IMR-90 (cell line): ENCODE measurements around the gene NUP210. TPM values are rescaled to one million over a fixed set of nuclear protein-coding genes. Genes with fewer than 3 reads are reported as not detected.

Experiments
- ATAC-seq: fragments of 200-7000 bp; cut with Tn5 transposase; 2 replicates; pipeline ENCODE4 v1.9.1; 2020; ENCODE audit warnings: low read depth, mild to moderate bottlenecking, moderate library complexity
- BruUV-seq: library from RNA; stranded (reverse); fragments of 400-500 nt; replicated peaks from 2 replicates; lab custom pipeline; 2021; lab: Mats Ljungman, UMichigan
- CTCF ChIA-PET: fragments of 300-600 bp; formaldehyde crosslinking; extraction: SDS; loops from one replicate; lab custom pipeline; 2021; ENCODE audit warnings: antibody characterized with exemption; lab: Yijun Ruan, JAX
- POLR2A ChIA-PET: fragments of 300-600 bp; sonication (Branson Sonifier 250); formaldehyde crosslinking; loops from one replicate; lab custom pipeline; 2022; ENCODE audit warnings: antibody characterized with exemption; ENCODE audit not compliant: unreplicated experiment; lab: Charles Lee
- DNase-seq: peaks from one replicate; pipeline ENCODE4 v3.0.0; 2013
- H2AFZ ChIP-seq: replicated peaks from 2 replicates; pipeline ENCODE3; 2013; ENCODE audit warnings: low read length, mild to moderate bottlenecking; ENCODE audit not compliant: poor library complexity
- H2AK5ac ChIP-seq: 2 replicates; pipeline ENCODE4 v1.6.1; 2013; ENCODE audit warnings: low read depth, low read length, inconsistent platforms
- H2AK9ac ChIP-seq: replicated peaks from 2 replicates; pipeline ENCODE3; 2013; ENCODE audit warnings: mild to moderate bottlenecking, low read depth, low read length, moderate library complexity; ENCODE audit not compliant: poor library complexity
- H2BK120ac ChIP-seq: 2 replicates; pipeline ENCODE4 v1.6.1; 2013; ENCODE audit warnings: low read depth, low read length, inconsistent platforms
- H2BK15ac ChIP-seq: 3 replicates; pipeline ENCODE4 v1.6.1; 2013; ENCODE audit warnings: low read depth, low read length, inconsistent platforms
- H2BK20ac ChIP-seq: 2 replicates; pipeline ENCODE4 v1.6.1; 2013; ENCODE audit warnings: low read depth, mild to moderate bottlenecking, inconsistent platforms, low read length, moderate library complexity
- H2BK5ac ChIP-seq: 2 replicates; pipeline ENCODE4 v1.6.1; 2013; ENCODE audit warnings: mild to moderate bottlenecking, low read depth, low read length, inconsistent platforms; ENCODE audit not compliant: poor library complexity, severe bottlenecking
- H3K14ac ChIP-seq: replicated peaks from 2 replicates; pipeline ENCODE4 v1.6.1; 2013; ENCODE audit warnings: low read depth, low read length, inconsistent platforms
- H3K18ac ChIP-seq: 2 replicates; pipeline ENCODE4 v1.6.1; 2013; ENCODE audit warnings: low read depth, low read length, control low read depth
- H3K23ac ChIP-seq: 2 replicates; pipeline ENCODE4 v1.6.1; 2013; ENCODE audit warnings: low read depth, low read length, inconsistent platforms
- H3K27ac ChIP-seq: 2 replicates; pipeline ENCODE4 v1.5.1; 2013; ENCODE audit warnings: mild to moderate bottlenecking, control low read depth, low read length; ENCODE audit not compliant: insufficient read depth
- H3K27me3 ChIP-seq: 2 replicates; pipeline ENCODE4 v1.6.1; 2013; ENCODE audit warnings: low read length; ENCODE audit not compliant: control insufficient read depth, insufficient read depth
- H3K36me3 ChIP-seq: 2 replicates; pipeline ENCODE4 v1.6.1; 2013; ENCODE audit warnings: low read length, mixed read lengths; ENCODE audit not compliant: control insufficient read depth, insufficient read depth
- H3K4ac ChIP-seq: 2 replicates; pipeline ENCODE4 v1.6.1; 2013; ENCODE audit warnings: low read depth, low read length, inconsistent platforms
- H3K4me1 ChIP-seq: 2 replicates; pipeline ENCODE4 v1.6.1; 2013; ENCODE audit warnings: low read length, mixed read lengths; ENCODE audit not compliant: control insufficient read depth, insufficient read depth
- H3K4me2 ChIP-seq: 2 replicates; pipeline ENCODE4 v1.6.1; 2013; ENCODE audit warnings: low read depth, mild to moderate bottlenecking, control low read depth, low read length, moderate library complexity
- H3K4me3 ChIP-seq: 2 replicates; pipeline ENCODE4 v1.5.1; 2013; ENCODE audit warnings: low read depth, mild to moderate bottlenecking, control low read depth, low read length, moderate library complexity; ENCODE audit not compliant: insufficient read depth
- H3K56ac ChIP-seq: 2 replicates; pipeline ENCODE4 v1.6.1; 2013; ENCODE audit warnings: low read length, inconsistent platforms; ENCODE audit not compliant: insufficient read depth; ENCODE audit errors: extremely low read depth
- H3K79me1 ChIP-seq, 2 experiments: 2 replicates each; pipeline ENCODE4 v1.6.1; 2013; ENCODE audit warnings: low read length in 2 of 2, inconsistent platforms in 1 of 2, low read depth in 1 of 2
- H3K9ac ChIP-seq: 2 replicates; pipeline ENCODE4 v1.6.1; 2013; ENCODE audit warnings: low read depth, low read length, control low read depth
- H3K9me1 ChIP-seq: 2 replicates; pipeline ENCODE4 v1.6.1; 2013; ENCODE audit warnings: low read length, inconsistent platforms; ENCODE audit not compliant: insufficient read depth
- H3K9me3 ChIP-seq: 2 replicates; pipeline ENCODE4 v1.6.1; 2013; ENCODE audit warnings: low read length; ENCODE audit not compliant: control insufficient read depth, insufficient read depth
- H4K20me1 ChIP-seq: 2 replicates; pipeline ENCODE4 v1.6.1; 2013; ENCODE audit warnings: low read length, inconsistent platforms; ENCODE audit not compliant: insufficient read depth
- H4K5ac ChIP-seq: 2 replicates; pipeline ENCODE4 v1.6.1; 2013; ENCODE audit warnings: mild to moderate bottlenecking, low read depth, low read length, control low read depth
- H4K8ac ChIP-seq, 2 experiments: 2 replicates each; pipeline ENCODE4 v1.6.1; 2013; ENCODE audit warnings: low read depth in 2 of 2, low read length in 2 of 2, control low read depth in 1 of 2, inconsistent platforms in 1 of 2
- H4K91ac ChIP-seq: 2 replicates; pipeline ENCODE4 v1.6.1; 2013; ENCODE audit warnings: low read depth, low read length, inconsistent platforms; ENCODE audit not compliant: insufficient read depth
- BHLHE40 ChIP-seq: fragments of 150-350 bp; IDR thresholded peaks from 2 replicates; pipeline ENCODE4 v1.6.1; 2016; ENCODE audit warnings: mild to moderate bottlenecking, low read depth, low read length
- CEBPB ChIP-seq: IDR thresholded peaks from 2 replicates; pipeline ENCODE4 v1.6.1; 2012; ENCODE audit warnings: low read depth, low read length, improper control_type of control experiment
- CHD1 ChIP-seq: IDR thresholded peaks from 2 replicates; pipeline ENCODE4 v1.6.1; 2012; ENCODE audit warnings: low read depth, low read length, improper control_type of control experiment
- CTCF ChIP-seq: conservative IDR thresholded peaks from 2 replicates; pipeline ENCODE4 v1.5.1; 2012; ENCODE audit warnings: mild to moderate bottlenecking, low read depth, low read length, improper control_type of control experiment
- FOS ChIP-seq: fragments of 150-350 bp; IDR thresholded peaks from 2 replicates; pipeline ENCODE4 v1.6.1; 2016; ENCODE audit warnings: low read depth, low read length
- MXI1 ChIP-seq: IDR thresholded peaks from 2 replicates; pipeline ENCODE4 v1.6.1; 2012; ENCODE audit warnings: low read depth, mild to moderate bottlenecking, low read length, moderate library complexity, borderline replicate concordance
- NFE2L2 ChIP-seq: fragments of 150-350 bp; IDR thresholded peaks from 2 replicates; pipeline ENCODE4 v1.6.1; 2016; ENCODE audit warnings: low read depth, mild to moderate bottlenecking, low read length
- POLR2A ChIP-seq: IDR thresholded peaks from 2 replicates; pipeline ENCODE4 v1.6.1; 2012; ENCODE audit warnings: mild to moderate bottlenecking, low read depth, low read length
- RAD21 ChIP-seq: IDR thresholded peaks from 2 replicates; pipeline ENCODE4 v1.6.1; 2012; ENCODE audit warnings: low read length, improper control_type of control experiment
- RCOR1 ChIP-seq: IDR thresholded peaks from 2 replicates; pipeline ENCODE4 v1.6.1; 2012; ENCODE audit warnings: mild to moderate bottlenecking, low read length, improper control_type of control experiment; ENCODE audit not compliant: insufficient replicate concordance
- RFX5 ChIP-seq: IDR thresholded peaks from 2 replicates; pipeline ENCODE4 v1.8.0; 2012; ENCODE audit warnings: low read depth, mild to moderate bottlenecking, low read length, moderate library complexity
- SMC3 ChIP-seq: fragments of 150-350 bp; IDR thresholded peaks from 2 replicates; pipeline ENCODE4 v1.6.1; 2016; ENCODE audit warnings: low read depth, mild to moderate bottlenecking, antibody characterized with exemption, low read length, moderate library complexity
- USF2 ChIP-seq: fragments of 150-350 bp; IDR thresholded peaks from 2 replicates; pipeline ENCODE4 v1.6.1; 2017; ENCODE audit warnings: mild to moderate bottlenecking, antibody characterized with exemption, low read length, low read depth
- WGBS, 2 experiments: methylation state at CpG; one replicate each; pipeline versions ENCODE4 v1.1.5 to v1.1.7; 2013; ENCODE audit warnings: missing lambda C conversion rate in 2 of 2; ENCODE audit not compliant: insufficient read length in 1 of 2; ENCODE audit errors: extremely low coverage in 2 of 2; 5-methylcytosine and 5-hydroxymethylcytosine counted together
- dilution Hi-C: fragments of 300-500 bp; cut with HindIII; formaldehyde crosslinking; loops from one replicate; pipeline ENCODE4 v1.14.3; 2018; ENCODE audit warnings: low sequenced_read_pairs; ENCODE audit not compliant: unreplicated experiment
- in situ Hi-C: fragments of 300-500 bp; cut with MboI; formaldehyde crosslinking; loops from 3 replicates; pipeline ENCODE4 v1.14.3; 2019; ENCODE audit warnings: low sequenced_read_pairs, inconsistent platforms, mixed read lengths
- intact Hi-C: fragments of 100-400 bp; cut with micrococcal nuclease; formaldehyde crosslinking; loops from 2 replicates; pipeline ENCODE4 v1.10.0; 2022
- polyA plus RNA-seq, 3 experiments: library from polyadenylated mRNA; depleted of rRNA; stranded (reverse); fragments of >200 nt; gene quantifications; 2 replicates each; pipeline ENCODE4 v1.2.3, GENCODE V29; 2012; ENCODE audit warnings: low replicate concordance in 1 of 3
- total RNA-seq: library from RNA; depleted of rRNA; stranded (reverse); fragments of >200 nt; gene quantifications from 2 replicates; pipeline ENCODE4 v1.2.3, GENCODE V29; 2012

NUP210 gene
- total and polyA plus RNA-seq, 2 of the 4 experiments (the other 2 are of a cell fraction) = under 0.01 to 0.03 TPM

- no peaks in the 10 kb centered on the region for H3K9me1 ChIP-seq
- no peak overlapping the region for H3K4ac ChIP-seq
- no peak overlapping the region for H3K23ac ChIP-seq
- no peak overlapping the region for H2BK15ac ChIP-seq
- H3K36me3 ChIP-seq = no peaks in the 10 kb centered on the region
- no peaks in the 10 kb centered on the region for H3K4me1 ChIP-seq
- H3K18ac ChIP-seq = no peak overlapping the region
- no peak overlapping the region for H3K56ac ChIP-seq
- POLR2A ChIA-PET = no interaction called here
- no peak overlapping the region for H2AK5ac ChIP-seq
- CTCF ChIA-PET = no interaction called here
- no peak overlapping the region for H3K27ac ChIP-seq
- no peaks in the 10 kb centered on the region for H4K20me1 ChIP-seq
- H3K9me3 ChIP-seq = no peaks in the 10 kb centered on the region
- H2BK5ac ChIP-seq = no peak overlapping the region
- no peak overlapping the region for H3K9ac ChIP-seq
- no peaks in the 10 kb centered on the region for H3K79me1 ChIP-seq
- no peak overlapping the region for H4K5ac ChIP-seq
- H3K4me2 ChIP-seq = no peak overlapping the region
- in situ Hi-C loops (no loop called here), dilution Hi-C loops (no loop called here), intact Hi-C loops (no loop called here)
- no peak overlapping the region for H2BK120ac ChIP-seq
- H2AFZ ChIP-seq = no peak overlapping the region
- ATAC-seq = no peak
- no TSS peak for BruUV-seq
- TF ChIP-seq FOS (no peak), BHLHE40 (no peak), RAD21 (no peak), SMC3 (no peak), NFE2L2 (no peak), CHD1 (no peak), CTCF (no peak), USF2 (no peak), POLR2A (no peak), CEBPB (no peak), RCOR1 (no peak), RFX5 (no peak), MXI1 (no peak)
- H3K4me3 ChIP-seq = no peak overlapping the region
- H2BK20ac ChIP-seq = no peak overlapping the region
- no peak overlapping the region for H2AK9ac ChIP-seq
- H3K14ac ChIP-seq = no peak overlapping the region
- H3K27me3 ChIP-seq = peaks cover 20% of the 10 kb centered on the region; the same call in 1 of the 2 replicates
- H4K91ac ChIP-seq = no peak overlapping the region
- 61% methylated on average over 3 of the region's 7 CpGs; no CpG with 5 or more reads in 1 of the 2 experiments for WGBS, 2 experiments
- no peak for DNase-seq
- H4K8ac ChIP-seq = no peak overlapping the region
These were observed 94.2 kb downstream of the NUP210 start for GRCh38 chr3:13325892-13326443.
